Inflammatory macrophage treated with lipopolysaccharide for 1 hour (primary cell): ENCODE data around the gene MCAM.

Experiments
- DNase-seq, 2 donors: peaks; one replicate each; pipeline ENCODE4 v3.0.0-alpha.2; 2020 to 2022

Gene MCAM

DNA sequence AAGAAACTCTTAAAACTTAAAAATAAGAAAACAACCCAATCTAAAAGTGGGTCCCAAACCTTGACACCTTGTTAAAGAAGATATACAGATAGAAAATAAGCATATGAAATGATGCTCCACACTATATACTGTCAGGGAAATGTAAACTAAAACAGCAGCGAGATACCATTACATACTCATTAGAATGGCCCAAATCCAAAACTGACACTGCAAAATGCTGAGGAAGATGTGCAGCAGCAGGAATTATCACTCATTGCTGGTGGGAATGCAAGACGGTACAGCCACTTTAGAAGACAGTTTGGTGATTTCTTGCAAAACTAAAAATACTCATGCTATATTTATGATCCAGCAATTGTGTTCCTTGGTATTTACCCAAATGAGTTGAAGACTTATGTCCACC is 12.4 kb upstream of the MCAM start:
- DNase-seq = no peak

DNA sequence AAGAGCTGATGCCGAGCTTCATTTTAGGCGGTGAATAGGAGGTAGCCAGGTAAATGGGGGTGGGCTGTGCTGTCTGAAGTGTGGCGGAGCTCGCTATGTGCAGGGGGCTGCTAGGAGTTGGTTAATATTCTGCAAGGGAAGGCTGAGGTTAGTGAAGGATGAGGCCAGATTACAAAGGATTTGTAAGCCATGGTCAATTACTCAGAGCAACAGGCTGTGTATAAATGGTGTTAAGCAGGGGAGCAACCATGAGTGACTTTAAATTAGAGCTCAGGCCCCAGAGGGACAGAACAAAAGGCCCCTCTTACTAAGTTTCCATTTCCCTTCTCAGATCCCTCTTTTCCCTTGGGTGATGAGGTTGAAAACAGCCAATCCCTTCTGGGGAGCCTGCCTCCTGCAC is 7.3 kb upstream of the MCAM start:
- DNase-seq = no peak

DNA sequence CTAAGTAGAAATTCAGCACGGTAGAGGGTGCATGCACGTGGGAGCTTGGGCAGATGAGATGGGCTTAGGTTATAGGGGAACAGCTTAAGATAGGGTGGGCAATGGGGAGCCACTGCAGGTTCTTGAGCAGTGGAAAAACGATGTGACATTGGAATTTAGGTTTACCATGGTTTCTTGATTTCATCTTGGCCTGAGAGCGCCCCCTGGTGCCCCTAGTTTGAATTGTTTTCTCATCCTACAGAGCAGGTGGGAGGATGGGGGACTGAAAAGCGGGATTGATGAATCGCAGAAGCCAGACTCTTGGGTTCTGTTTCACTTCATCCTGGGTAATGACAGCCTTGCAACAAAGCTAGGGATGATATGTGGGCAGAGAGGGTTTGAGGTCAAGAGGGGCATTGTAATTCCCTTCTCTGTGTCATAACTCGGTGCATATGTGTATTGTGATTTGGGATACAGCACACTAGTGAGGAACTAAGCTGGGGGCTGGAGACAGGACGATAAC is 6.7 kb upstream of the MCAM start:
- DNase-seq = peak; percentile 44 to 90

DNA sequence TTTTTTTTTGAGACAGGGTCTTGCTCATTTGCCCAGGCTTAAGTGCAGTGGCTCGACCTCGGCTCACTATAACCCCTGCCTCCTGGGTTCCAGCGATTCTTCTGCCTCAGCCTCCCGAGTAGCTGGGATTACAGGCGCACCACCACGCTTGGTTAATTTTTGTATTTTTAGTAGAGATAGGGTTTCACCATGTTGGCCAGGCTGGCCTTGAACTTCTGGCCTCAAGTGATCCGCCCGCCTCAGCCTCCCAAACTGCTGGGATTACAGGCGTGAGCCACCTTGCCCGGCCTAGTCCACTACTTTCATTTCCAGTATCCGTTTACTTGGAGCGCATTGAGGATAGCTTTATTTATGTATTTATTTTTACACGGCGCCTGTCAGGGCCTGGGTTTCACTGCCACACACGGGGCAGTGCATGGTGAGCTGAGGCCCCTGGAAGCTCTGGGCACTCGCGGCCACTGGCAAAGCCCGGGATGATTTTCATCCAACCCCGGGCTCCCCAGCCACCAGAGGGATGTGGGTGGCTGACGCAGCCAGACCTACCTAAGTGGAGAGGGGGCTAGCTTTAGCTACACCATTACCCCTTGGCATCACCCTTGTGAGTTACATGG is 6.1 kb upstream of the MCAM start:
- no peak for DNase-seq

DNA sequence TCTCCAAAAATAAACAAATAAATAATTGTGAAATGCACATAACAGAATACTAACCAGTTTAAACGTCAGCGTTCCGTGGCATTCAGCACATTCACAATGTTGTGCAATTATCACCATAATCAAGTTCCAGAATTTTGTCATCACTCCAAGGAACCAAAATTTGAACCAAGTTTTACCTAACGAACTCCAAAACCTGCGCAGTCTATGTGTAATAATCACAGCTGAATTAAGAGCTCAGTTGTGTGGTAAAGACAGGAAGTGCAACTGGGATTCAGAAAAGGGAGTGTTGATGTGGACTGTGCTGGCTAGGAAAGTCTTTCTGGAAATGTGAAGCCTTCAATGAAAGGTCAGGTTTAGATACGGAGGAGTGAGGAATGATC is 5.4 kb upstream of the MCAM start:
- DNase-seq = no peak

DNA sequence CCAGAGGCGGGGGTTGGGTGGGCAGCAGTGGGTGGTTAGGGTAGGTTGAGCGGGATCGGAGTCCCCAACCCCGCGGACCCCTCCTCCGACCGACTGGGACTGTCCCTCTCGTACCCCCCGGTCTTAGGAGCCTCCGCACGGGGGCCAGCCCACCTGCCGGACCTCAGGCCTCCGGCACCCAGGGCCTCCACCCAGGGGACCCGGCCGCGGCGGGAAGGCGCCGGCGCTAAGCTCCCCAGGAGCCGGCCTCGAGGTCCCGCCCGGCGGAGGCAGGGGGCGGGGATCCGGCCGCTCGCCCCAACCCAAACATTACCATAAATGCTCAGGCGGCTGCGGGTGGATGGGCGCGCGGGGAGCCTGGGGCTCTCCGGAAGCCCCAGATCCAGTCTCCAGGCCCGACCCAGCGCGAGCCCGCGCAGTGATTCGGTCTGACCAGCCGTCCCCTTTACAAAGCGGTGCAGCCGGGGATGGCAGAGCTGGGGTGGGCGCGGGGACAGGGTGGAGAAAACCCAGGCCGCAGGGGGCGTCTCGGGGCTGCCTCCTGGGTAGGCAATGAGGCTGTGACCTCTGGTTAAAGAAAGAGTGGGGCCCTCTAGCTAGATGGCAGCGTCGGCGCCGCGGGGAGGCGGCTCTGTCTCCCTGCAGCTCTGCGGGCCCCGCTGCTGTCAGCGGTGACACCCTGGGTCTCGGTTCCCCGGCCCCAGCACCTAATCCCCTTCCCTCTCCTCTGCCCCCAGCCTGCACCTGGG is 4.0 kb upstream of the MCAM start:
- DNase-seq = no peak

DNA sequence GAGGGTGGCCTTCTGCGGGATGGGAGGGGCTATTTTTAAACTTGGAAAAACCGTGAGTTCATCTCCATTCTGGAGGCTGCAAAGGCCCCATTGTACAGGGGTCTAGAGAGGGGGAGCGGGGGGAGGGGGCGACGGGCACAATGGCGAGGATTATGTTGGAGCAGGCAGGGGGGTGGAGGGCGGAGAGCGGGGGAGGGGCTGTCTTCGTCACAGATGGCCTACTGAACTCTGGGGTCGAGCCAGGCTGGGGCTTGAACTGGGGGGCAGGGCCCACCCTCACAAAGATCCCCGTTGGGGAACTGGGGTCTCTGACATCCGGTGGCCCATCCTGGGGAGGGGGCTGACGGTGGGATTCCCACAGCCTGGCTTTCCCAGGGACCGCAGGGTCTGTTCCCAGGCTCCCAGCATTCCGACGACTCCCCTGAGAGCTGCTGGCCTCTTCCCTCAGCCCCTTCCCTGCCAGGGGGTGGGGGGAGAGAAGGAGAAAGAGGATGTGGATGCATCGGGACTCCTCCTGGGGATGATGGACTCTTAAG is 3.4 kb upstream of the MCAM start:
- no peak for DNase-seq

DNA sequence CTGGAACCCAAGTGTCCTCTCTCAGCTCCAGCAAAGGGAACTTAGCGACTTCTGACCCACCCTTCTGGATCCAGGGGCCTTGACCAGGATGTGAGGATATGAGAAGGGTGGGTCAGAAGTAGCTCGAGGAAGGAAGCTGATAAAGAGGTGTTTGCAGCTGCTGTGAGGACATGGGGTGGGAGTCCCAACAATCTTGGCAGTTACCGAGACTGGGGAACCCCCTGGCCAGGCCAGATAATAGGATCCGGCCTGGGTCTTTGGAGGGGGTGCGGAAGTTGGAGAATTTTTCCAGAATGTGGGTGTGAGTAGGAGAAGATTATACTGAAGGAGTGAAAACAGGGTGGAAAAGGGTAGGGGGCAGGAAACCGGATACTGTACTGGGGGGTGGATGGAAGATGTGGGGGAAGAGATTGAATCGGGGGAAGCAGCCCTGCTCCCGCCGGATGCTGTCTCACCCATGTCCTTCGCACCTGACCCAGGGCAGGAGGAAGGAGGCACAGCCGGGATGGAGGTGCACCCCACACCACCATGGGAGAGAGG is 2.8 kb upstream of the MCAM start:
- no peak for DNase-seq

DNA sequence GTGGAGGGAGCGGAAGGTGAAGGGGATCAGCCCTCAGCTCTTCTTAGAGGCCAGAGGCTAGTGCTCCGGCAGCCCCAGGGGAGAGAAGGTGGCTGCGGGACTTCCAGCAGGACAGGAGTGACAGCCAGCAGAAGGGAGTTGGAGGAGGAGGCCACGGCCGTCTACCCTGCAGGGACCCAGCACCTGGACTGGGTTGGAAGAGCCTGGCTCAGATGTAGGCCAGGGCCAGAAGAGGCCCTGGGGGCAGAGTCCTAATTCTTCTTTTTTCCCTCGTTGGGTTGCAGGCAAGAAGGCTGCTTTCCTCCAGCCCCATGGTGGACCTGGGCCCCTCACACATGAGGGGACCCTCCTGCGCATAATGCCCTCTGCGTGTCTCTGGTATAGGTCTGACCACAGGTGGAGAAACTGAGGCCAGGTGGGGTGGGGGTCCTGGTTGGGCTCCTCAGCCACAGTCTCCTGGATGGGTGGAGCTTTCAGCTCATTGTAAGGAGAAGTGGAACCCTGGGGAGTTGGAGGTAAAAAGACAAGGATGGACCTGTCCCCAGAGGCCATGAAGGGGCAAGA is 2.3 kb upstream of the MCAM start:
- no peak for DNase-seq

DNA sequence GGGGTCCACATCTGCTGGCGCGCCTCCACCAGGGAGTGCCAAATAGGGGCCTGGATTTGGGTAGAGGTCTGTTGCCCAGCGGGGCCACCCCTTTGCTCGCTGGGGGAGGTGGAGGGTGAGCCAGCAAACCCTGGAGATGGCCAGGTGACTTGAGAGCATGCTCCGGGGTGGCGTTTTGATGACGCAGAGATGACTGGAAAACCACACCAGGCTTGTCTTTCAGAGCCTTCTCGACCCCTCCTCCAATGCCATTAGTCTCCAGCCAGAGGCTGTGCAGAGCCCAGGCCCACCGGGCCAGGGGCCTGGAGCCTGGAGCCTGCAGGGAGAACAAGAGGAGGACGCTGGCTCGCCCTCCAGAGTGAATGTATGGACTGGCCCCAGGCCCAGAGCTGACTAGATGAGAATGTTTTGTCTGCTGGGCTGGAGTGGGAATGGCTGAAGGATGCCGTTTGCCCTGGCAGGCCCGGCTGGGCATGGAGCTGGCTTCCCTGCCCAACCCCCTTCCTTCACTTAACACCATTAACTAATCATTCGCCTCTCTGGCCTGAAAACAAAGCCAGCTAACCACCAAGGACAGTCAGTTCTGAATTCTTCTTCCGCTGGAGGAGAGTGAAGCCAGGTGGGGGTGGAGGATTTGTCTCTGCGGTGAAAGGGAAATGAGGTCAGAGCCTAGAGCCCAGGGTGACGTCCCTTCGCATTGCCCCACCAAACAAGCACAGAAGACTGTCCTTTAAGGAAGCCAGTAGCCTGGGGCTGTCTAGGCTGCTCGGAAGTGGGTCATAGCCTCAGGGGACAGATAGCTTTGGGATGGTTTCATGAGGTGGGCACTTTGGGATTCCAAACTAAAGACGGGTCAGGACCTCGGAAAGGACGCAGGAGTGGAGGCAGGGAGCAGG is 1.6 kb upstream of the MCAM start:
- peak in 1 of 2 donors; percentile 22 for DNase-seq

DNA sequence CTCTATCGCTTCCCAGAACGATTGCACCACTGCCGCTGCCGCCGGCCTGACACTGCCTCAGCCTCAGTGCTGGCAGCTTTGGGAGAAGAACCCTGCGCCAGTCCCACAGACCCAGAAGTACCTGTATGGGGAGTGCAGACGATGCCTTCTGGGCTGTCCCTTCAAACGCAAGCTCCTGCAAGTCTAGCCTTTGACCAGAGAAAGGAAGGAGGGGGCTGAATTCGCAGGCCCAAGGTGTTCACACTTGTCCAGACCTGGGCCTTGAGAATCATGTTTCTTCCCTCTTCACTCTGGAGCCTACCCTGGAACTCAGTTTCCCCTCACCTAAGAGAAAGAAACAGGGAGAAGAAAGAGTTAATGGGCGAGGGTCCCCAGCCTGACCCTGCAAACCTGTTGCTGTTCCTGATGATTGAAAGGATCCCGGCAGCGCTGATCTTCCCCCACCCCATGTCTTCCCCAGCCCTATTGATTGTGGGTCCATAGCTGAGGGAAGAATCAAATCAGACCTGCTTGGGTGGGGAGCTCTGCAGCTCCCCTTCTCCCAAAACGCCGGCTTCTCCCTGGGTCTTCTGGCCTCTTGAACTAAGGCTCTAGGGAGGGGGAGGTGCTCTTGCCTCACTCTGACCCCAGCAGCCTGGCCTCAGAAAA is 786 bp upstream of the MCAM start:
- no peak for DNase-seq

DNA sequence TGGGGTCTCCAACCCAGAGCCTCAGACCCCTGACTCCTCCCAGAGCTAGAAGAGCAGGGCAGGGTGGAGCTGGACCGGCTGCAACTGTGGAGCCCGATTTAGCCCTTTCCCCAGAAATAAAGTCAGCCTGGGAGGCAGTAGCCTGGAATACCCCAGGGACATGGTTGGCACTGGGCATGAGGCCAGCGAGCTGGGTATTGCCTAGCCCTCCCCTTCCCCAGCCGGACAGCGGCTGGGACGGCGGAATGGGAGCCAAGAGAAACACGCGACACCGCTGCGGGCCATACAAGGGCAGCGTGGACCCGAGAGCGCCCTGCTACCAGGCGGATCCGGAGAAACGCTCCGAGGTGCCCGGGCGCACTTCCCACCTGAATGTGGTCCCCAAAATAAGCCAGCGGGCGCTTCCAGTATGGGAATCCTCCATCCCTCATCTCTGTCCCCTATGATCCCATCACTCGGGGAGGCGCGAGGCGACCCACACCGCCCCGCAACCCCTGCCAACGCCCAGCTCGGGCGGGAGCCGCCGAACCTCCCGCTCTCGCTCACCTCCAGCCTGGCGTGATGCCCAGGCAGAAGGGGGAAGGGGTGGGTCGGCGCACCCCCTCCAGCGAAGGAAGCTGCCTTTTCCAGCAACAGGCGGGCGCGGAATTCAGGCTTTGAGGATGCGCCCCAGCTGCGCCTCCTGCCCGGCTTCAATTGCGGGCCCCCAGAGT is 758 bp downstream of the MCAM start:
- DNase-seq = no peak

DNA sequence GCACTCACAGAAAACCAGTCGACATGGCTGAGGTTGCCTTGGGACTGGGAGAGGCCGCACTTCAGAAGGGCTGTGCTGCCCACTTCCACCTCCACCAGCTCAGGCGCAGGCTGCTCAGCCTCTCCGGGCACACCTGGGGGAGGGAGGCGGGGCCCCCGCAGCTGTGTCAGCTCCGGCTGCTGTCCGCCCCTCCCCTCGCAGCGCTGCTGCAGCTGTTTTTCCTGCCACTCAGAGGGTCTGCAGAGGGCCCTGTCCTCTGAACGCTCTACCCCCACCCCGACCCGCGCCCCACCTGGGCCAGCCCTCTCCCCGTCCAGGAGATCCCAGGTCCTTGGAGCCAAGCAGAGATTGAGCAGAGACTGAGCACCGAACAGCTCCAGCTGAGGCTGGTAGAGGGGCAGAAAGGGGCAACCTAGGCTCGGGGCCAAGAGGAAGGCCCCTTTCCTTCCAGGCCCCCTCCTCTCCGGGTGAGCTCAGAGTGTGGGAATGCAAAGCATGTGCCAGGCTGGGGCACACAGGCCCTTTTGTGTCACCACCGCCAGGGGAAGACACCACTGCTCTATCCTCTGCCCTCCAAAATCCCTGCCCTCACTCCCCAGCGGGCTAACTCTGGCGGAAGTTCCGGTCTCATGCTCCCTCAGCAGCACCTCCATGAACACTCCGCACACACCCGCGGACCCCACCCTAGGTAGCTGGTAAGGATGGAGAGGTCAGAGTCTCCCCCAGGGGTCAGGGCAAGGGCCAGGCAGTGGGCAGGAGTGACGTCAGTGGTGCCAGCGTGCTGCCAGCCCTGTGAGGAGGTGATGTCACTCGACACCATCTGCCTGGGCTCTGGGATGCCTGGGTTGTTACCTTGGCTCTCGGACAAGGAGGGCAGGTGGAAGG is 1.6 kb downstream of the MCAM start:
- peak in 1 of 2 donors; percentile 12 for DNase-seq

DNA sequence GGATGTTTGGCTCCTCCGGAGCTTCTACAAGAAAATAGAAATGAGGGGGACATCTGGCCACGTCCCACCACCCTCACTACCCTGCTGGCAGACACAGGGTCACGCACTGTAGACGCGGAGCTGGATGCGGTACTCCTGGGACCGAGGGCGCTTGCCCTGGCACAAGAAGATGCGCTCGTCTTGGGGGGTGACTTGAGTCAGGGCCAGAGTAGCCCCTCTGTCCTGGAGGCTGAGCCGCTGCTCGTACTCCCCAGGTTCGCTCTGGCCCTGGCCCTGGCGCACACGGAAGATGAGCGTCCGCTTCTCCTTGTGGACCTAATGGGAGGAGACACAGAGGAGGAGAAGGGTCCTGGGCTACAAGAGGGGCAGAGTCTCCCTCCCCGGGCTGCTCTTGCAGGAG is 2.2 kb downstream of the MCAM start:
- no peak for DNase-seq

DNA sequence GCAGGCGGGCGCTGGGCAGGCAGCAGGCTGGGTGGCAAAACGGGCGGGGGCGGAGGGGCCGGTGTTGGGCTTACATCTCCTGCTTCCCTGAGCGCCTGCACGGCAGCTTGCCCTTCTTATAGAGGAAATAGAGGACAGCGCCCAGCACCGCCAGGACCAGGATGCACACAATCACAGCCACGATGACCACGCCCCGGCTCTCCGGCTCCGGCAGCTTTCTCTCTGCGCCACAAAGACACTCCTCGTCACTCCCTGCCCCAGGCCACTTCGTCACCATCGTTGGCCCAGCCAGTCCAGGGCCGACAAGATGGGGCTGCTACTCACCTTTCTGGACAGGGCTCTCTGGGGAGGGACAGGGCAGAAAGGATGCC is 6.3 kb downstream of the MCAM start:
- no peak for DNase-seq

DNA sequence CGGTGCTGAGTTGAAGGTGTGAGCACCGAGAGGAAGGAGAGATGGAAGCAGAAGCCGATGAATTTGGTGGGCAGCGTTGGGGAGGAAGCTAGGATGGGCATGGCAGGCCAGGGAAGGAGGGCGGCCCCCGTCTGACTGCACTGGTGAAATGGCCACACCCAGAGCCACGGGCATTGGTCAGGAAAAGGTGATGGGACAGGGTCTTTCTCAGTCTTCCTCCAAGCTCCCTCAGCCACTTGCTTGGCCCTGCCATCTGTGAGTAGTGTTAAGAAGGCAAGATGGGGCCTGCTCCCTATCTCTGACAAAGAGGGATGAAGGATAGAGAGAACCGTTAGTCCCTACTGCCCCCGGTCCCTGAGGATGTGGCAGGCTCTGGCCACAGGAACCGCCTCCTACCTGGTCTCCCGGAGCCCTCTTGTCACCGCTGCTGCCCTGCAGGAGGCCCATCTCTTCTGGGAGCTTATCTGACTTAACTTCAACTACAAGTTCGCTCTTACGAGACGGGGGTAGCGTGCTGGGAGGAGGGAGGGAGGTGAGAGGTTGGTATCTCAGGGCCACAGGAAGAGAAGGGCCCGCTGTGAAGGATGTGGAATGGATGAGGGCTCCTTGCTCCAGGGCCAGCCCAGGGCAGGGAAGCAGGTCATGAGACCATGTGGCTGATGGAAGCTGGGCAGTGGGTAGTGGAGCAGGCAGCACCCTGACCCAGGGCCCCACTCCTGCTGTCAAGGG is 6.8 kb downstream of the MCAM start:
- no peak for DNase-seq

DNA sequence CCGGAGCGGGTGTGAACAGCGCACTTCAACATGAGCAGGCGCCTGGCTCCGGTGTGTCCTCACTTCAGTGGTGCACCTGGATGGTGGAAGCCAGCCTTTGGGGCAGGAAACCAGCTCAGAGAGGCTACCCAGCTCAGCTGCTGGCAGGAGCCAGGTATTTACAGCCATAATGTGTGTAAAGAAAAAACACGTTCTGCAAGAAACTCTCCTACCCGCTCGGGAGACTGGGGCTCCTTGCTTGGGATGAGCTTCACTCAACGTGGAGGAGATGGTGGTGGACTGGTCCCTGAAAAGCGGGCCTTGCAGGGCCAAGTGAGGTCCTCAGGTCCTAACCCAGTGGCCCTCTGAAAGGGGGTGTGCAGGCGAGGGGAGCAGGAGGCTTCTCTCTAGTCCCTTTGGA is 7.5 kb downstream of the MCAM start:
- no peak for DNase-seq

DNA sequence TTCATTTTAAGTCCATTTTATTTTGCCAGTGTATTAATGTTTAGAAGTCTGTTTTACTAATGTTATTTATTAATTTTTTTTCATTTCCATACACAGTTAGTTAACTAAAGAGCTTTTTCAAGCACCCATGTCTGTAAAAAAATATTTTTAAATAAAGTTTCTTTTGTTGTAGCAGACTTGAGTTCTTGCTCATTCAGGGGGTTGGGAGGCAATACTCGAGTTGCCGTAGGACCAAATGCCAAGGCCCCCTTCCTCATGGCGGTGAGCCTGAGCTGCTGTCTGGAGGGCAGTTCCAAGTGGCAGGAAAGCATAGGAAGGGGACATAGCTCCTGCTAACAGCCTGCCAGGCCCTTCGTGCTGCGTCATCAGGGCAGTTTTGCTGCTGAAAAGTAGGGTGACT is 9.0 kb downstream of the MCAM start:
- DNase-seq = no peak

DNA sequence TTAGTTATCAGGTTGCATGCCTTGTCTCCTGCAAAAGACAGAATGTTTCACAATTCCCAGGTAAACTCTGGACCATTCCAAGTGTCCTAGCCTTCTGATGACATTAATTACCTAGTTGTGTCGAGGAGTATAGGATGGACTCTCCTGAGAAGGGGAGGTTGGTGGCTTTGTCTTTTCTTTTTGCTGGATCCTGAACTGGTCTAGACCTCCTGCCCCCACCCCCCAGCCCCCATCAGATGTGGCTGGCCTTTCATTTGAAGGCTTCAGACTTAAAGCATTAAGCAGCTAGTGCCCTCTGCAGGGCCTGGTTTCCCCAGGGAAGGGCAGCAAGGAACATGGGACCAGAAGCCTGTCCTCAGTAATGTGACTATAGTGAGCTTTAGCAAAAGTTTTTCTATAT is 9.7 kb downstream of the MCAM start:
- DNase-seq = no peak

DNA sequence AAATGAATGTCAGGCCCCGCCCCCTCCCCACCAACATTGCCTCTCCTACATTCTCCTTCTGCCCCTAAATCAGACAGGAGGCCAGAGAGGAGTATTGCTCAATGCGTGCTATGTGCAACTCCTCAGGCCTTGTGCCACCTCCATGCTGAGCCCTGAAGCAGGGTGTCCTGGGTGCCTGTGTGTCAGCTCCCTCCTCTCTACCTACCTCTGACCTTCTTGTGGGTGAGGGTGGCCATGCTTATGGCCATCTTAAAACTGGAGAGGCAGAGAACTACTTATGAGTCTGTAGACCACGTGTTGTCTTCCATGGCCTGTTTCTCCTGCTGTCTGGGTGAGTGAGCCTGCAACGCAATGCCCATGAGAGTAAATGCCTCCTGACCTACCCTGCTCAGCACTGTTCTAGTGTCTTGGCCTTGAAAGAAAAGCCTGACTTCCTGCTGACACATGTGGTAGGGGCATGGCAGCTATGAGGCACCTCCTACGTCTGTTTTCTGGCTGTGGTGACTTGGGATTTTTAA is 10.5 kb downstream of the MCAM start:
- DNase-seq = peak in 1 of 2 donors; percentile 55
